Stimulated activated CD4-positive, alpha-beta T cell treated with anti-CD3 and anti-CD28 coated beads, Interleukin-4, amount 100 ng/mL, for 4 hours (primary cell): Measurements from ENCODE around the gene CDH1.
A peak's percentile ranks its signal among the peaks of the same experiment; 100 is the strongest.
"Not testable (repeated sequence)": the region's sequence is repeated elsewhere in the genome, so short reads cannot be mapped to it uniquely, and the experiment has no call there.

Source experiments
- DNase-seq, 2 experiments: peaks; one replicate each; pipeline ENCODE4 v3.0.0-alpha.2; 2020

The CDH1 gene

DNA sequence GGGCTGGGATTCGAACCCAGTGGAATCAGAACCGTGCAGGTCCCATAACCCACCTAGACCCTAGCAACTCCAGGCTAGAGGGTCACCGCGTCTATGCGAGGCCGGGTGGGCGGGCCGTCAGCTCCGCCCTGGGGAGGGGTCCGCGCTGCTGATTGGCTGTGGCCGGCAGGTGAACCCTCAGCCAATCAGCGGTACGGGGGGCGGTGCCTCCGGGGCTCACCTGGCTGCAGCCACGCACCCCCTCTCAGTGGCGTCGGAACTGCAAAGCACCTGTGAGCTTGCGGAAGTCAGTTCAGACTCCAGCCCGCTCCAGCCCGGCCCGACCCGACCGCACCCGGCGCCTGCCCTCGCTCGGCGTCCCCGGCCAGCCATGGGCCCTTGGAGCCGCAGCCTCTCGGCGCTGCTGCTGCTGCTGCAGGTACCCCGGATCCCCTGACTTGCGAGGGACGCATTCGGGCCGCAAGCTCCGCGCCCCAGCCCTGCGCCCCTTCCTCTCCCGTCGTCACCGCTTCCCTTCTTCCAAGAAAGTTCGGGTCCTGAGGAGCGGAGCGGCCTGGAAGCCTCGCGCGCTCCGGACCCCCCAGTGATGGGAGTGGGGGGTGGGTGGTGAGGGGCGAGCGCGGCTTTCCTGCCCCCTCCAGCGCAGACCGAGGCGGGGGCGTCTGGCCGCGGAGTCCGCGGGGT, at the start of gene CDH1:
Gene CDH1 (plus strand): TSS at position 247 of the 684 bp plus-strand sequence. CDS start 124 bp downstream, at position 371.
- peak; percentile 14 to 24 for DNase-seq

DNA sequence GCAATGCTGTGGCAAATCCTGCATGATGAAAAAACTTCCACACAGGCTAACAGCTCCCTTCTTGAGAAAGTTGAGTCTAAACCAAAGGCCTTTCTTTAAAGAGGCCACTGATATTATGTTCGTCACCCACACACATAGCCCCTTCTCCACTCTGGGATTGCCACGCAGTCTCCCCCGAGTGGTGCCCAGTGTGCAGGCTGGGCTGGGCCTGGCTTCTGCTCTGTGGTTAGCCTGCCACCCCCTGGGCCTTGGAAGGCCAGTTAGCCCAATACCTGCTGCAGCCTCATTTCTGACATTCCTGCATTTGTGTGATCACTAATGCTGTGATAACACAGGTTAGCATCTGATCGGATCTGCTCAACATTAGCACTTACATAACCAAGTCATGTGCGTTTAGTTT, 47.2 kb upstream of the CDH1 start:
- no peak for DNase-seq

DNA sequence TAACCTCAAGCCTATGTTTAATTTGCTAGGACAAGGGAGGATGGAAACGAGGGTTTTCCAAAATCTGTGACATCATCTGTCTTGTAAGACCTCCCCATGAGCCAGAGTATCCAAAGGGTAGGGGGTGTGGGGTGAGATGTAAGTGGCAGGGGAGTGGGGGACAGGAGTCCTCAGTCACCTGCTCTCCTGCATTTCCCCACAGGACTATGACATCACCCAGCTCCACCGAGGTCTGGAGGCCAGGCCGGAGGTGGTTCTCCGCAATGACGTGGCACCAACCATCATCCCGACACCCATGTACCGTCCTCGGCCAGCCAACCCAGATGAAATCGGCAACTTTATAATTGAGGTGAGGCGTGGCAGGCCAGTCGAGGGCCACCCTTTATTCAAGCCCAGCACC, 41.5 kb upstream of the CDH1 start:
- no peak for DNase-seq

DNA sequence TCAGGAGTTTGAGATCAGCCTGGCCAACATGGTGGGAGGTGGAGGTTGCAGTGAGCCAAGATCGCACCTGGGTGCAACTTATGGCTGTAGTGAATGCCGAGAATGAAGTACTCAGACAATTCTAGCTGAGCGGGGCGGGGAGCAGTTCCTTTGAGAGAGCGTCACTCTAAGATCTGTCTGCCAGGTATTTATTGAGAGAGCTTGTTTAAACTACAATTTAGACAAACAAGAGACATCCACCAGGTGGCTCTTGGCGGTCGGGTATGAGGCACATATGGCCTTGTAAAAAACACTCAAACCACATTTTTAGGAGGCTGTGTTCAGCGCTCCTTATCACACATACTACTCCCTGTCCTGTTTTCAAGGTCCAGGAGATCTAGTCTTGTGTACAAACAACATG, 40.6 kb upstream of the CDH1 start:
- DNase-seq = no peak

DNA sequence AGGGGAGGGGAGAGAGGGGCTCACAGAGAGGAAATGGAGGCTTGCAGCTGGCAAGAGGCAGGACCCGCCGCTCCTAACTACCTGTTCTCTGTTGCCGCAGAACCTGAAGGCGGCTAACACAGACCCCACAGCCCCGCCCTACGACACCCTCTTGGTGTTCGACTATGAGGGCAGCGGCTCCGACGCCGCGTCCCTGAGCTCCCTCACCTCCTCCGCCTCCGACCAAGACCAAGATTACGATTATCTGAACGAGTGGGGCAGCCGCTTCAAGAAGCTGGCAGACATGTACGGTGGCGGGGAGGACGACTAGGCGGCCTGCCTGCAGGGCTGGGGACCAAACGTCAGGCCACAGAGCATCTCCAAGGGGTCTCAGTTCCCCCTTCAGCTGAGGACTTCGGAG, 39.0 kb upstream of the CDH1 start:
- no peak for DNase-seq

DNA sequence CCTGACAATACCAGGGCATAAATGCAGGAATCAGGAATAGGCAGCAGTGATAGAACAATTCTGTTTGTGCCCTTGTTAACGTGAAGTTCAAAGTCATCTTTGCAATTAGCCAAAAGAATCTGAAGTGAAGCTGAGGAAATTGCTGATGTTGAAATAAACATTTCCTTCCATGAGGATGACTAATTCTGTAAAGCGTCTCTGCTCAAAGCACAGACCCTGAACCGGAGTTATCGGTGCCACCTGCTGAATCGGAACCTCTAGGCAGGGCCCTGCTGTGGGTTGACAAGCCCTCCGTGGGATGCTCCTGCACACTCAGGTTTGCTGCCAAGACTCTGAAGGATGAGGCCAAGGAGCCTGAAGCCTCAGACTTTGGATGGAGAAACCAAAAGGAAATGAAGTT, 37.0 kb upstream of the CDH1 start:
- DNase-seq = no peak

DNA sequence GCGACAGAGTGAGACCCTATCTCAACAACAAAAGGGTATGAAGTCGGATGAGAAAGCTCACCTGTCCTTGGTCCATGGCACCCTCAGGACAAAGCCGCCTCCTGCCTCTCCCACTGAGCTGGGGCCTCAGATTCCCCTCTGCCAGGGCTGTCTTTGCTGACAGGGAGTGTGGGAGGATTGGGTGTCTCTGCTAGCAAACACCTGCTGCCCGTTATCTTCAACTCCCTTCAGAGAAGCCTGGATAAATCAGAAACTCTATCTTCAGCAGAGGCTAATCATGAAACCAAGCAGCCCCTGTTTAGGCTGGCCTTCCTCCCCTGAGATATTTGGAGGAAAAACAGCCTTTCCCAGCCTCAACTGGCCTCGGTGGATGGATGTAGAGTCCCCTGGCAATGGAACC, 36.3 kb upstream of the CDH1 start:
- DNase-seq = no peak

DNA sequence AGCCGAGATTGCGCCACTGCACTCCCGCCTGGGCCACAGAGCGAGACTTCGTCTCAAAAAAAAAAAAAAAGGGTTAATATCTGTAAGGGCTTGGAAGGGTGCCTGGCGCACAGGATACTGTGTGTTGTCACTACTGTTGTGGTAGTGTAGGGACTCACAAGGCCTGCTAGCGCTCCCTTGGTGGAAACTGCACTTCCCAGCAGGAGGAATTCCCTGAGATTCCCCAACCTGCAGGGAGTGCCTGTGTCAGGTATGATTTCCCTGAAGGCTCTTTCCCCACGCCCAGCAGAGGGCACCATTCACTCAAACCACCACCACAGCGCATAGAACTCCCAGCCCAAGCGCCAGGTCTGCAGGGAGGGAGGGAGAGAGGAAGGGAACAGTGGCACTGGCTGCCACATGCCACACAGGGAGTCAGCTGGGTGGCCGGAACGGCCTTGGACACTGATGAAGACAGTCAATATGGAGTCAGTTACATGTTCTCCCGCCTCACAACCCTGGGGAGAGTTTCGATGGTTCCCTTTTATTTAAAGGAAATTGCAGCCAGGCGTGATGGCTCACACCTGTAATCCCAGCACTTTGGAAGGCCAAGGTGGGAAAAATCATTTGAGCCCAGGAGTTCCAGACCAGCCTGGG, 32.7 kb upstream of the CDH1 start:
- DNase-seq = peak; percentile 28 to 63

DNA sequence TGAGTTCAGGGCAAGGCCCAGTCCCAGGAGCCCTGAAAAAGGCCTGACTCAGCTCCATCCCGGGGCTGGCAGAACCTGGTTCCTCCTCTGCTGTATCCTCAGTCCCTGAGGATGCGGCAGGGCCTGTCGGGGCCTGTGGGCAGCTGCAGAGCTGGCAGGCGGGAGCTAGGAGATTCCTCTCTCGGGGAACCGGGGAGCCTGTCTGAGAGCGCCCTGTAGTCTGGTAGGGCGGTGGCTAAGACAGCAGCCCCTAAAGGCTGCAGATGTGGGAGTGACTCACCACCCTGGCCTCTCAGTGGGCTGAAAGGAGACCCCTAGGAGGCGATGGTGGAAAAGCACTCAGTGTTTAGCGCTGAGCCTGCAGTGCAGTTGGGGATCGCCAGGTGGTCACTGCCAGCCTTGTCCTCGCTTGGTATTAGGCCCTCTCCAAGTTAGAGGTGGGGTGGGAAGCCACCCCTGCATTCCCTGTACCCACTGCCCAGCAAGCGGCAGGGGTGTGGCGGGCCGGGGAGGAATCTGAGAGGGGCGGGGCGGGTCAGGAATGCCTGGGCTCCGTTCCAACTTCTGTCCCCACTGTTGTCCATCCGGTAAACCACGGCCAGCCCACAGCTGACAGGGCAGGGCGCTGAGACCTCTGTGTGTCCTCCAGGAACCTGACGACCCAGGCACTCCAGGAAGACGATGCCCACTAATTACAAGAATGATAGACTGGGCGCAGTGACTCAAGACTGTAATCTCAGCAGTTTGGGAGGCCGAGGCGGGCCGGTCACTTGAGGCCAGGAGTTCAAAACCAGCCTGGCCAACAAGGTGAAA, 29.5 kb upstream of the CDH1 start:
- no peak for DNase-seq

DNA sequence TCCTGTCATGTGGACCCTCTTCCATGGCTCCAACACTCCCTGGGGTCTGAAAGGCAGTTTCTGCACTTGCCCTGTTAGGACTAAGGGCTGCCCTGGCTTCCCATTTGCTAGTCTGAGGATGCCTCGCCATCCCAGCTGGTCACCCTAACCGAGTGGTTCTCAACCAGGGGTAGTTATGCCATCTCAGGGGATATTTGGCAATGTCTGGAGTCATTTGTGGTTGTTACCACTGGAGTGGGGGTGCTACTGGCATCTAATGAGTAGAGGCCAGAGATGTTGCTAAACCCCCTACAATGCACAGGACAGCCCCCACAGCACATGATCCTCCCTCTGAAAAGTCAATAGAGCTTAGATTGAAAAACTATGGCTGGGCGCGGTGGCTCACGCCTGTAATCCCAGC, 26.9 kb upstream of the CDH1 start:
- DNase-seq = no peak

DNA sequence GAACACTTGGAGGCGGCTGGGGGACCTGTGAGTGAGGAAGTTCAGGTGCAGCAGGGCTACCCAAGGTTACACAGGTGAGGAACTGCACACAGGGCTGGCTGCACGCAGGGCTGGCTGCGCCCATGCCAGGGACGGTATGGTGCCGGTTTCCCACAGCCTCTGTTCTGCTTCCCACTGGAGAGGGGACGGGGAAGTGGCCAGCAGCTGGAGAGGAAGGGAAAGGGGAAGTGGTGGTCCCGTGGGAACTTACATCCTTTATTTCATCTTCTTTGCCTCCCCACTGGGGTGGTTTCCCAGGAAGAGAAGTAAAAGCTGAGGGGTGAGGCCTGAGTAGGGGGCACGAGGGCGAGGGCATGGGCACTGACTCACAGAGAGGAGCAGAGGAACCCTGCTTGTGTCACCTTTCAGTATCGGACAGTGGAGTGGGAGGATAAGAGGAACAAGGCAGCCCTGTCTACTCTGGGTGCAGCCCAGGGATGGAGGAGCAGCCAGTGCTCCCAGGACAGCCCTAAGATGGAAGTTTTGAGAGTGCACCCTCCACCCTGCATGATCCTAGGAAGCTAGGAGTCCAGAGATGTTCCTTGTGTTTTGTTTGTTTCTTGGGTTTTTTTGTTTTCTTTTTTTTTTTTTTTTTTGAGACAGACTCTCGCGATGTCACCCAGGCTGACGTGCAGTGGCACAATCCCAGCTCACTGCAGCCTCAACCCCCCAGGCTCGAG, 25.5 kb upstream of the CDH1 start:
- DNase-seq = no peak

DNA sequence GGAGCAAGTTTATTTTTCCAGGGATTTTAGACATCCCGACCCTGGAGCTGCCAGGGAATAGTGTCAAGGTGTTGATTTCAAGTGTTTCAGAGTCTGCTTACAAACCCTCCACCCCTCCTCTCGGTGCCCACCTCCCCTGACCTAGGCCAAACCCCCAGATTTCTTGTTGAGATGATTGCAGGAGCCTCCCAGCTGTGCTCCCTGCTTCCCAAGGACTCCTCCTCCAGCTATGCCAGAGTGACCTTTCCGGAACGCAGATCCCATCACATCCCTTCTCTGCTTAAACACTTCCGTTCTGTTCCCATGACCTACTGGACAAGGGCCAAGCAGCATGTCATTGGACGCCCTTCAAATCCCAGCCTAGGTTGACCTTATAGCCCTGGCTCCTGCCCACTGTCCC, 23.7 kb upstream of the CDH1 start:
- DNase-seq = no peak

DNA sequence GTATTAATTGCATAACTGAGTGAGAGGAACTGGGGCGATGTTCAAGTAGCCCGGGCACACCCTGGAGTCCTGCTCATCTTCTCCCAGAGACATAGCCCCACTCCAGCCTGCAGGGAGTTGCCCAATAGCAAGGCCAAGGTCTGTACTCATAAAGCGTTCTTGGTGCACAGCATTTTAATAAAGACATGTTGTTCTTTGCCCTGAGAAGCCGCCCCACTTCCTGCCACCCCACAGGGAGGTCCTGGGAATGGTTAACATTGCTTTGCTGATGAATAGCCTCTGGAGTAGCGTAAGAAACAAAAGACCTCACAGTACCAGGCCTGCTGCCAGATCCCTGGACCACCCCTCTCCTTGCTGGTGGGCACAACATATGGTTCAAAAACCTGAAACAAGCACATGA, 21.6 kb upstream of the CDH1 start:
- DNase-seq = no peak

DNA sequence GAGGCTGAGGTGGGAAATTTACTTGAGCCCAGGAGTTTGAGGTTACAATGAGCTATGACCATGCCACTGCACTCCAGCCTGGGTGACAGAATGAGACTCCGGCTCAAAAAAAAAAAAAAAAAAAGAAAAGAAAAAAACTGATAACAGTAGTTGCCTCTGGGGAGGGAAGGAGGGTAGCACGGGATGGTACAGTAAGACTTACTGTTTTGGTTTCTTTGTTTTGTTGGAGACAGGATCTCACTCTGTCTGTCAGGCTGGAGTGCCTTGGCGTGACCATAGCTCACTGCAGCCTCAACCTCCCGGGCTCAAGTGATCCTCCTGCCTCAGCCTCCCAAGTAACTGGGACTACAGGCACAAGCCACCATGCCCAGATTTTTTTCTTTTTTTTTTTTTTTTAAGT, 20.6 kb upstream of the CDH1 start:
- not testable (repeated sequence) for DNase-seq

DNA sequence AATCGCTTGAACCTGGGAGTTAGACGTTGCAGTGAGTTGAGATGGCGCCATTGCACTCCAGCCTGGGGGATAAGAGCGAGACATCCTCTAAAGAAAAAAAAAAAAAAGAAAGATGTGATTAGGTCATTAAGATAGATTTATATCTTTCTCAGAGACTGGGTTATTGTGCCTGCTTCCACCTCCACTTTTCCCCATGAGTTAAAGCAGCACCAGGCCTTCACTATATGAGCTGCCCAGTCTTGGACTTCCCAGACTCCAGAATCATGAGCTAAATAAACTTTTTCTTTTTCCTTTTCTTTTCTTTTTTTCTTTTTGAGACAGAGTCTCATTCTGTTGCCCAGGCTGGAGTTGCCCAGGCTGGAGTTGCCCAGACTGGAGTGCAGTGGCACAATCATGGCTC, 19.4 kb upstream of the CDH1 start:
- DNase-seq = no peak

DNA sequence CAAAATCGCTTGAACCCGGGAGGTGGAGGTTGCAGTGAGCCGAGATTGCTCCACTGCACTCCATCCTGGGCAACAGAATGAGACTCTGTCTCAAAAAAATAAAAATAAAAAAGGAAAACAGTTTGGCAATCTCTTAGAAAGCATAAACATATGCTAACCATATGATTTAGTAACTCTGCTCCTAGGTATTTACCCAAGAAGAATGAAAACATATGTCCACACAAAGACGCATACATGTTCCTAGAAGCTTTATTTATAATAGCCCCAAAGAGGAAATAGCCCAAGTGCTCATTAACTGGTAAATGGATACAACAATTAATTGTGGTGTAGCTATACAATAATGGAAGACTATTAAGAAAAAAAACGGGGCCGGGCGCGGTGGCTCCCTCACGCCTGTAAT, 18.5 kb upstream of the CDH1 start:
- no peak for DNase-seq

DNA sequence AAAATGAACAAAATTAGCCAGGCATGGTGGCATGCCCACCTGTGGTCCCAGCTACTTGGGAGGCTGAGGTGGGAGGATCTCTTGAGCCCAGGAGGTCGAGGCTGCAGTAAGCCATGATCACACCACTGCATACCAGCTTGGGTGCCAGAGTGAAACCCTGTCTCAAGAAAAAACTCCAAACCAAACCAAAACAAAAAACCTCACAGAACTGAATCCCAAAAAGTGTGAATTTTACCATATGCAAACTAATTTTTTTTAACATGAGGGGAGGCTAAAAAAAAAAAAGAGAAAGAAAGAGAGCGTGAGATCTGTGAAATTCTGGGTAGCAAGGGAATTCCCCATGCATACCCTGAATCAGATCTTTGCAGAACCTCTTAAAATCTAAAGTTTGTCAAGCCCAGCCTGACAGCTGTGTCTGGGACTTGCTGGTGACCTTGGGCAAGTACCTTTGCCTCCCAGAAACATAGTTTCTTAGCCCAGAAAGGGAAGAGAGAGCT, 17.1 kb upstream of the CDH1 start:
- no peak for DNase-seq

DNA sequence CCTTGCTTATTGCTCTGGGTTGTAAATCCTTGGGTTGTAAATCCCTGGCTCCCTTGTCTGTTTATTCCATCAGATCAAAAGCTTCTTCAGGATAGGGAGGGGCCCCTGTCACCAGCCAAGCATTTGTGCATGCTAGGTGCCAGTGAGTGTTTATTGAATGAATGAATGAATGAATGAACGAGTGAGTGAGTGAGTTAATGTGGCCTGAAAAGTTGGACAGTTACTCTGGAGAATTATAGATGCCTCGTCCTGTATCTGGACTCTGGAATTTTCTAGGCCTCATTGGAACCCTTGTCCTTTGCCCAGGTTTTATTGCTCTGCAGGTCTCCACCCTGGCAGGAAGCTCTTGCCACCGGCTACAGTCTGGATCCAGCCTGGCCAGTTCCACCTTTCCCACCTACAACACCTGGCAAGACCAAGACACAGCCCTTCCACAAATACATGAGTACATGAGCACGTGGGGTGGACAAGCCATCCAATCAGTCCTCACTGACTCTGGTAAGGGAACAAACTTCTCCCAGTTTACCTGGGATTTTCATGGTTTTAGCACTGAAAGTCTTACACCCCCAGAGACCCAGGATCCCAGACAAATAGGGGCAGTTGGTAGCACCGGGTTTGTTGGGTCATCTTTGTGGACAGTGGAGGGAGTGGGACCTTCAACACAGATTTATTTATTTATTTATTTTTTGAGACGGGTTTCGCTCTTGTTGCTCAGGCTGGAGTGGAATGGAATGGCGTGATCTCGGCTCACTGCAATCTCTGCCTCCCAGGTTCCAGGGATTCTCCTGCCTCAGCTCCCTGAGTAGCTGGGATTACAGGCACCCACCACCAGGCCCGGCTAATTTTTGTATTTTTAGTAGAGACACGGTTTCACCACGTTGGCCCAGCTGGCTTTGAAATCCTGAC, 14.7 kb upstream of the CDH1 start:
- DNase-seq = no peak

DNA sequence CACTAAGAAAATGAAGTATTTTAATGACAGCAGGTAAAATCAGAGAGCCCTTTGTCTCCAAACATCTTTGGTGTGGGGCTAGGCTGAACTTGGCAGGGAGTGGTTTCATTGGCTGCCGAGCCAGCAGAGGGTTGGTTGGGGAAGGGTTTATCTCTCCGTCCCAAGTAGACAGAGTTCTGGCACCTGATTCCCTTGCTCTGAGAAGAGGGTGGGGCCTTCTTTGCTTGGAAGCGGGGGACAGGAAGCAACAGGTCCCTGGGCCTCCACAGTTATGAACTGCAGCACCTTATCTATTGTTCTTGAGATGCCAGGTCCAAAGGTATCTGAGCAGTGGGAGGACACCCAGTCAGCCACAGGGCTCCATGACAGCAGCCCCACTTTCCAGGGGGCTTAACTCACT, 12.3 kb upstream of the CDH1 start:
- no peak for DNase-seq

DNA sequence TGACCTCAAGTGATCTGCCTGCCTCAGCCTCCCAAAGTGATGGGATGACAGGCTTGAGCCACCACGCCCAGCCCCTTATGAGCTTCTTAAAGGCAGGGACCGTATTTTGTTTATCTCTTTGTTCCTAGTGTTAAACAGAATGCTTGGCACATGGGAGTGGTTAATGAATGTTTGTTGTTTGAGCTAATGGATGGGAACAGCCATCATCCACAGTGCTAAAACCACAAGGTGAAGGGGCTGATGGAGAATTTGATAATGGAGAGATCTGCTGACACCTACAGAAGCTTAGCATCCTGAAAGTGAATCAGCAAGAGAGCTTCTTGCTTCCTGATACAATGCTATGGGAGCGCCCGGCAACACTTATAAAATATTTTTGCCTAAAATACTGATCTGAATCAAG, 8.6 kb upstream of the CDH1 start:
- DNase-seq = no peak

DNA sequence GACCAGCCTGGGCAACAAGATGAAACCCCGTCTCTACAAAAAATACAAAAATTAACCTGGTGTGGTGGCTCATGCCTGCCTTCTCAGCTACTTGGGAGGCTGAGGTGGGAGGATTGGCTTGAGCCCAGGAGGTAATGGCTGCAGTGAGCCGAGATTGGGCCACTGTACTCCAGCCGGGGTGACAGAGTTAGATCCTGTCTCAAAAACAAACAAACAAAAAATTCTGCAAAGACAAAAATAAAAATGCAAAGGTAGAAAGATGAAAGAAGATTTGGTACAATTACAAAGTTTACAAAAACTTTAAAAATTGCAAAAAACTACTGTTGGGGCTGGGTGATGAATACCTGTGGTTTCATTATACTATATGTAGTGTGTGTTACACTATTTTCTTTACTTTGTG, 5.5 kb upstream of the CDH1 start:
- DNase-seq = no peak

DNA sequence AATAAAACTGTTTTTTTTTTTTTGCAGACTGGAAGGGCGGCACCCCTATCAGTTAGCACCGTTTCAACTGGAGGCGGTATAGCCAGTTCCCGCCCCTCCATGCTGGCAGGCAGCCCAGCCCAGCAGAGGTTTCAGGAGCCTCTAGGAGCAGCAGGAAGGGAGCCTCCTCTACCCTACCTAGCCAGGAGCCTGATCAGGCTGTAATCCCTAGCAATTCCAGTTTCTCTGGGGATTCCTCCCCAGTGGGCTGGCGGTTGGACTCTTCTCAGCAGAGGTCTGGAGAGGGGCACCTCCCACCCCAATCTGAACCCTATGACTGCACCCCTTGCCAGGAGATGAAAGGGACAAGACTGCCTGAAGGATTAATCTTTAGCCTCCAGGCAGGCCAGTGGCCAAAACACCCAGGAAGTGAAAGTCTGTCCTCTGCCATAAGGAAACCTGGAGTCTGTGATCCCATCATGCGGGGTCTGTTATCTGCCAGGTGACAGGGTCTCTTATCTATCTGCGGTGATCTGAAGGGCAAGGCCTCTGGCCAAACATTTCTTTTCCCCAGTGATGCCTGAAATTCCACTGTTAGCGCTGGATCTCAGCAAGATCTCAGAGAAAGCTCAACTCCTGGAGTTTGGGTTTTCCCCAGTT, 4.9 kb upstream of the CDH1 start:
- no peak for DNase-seq
